Lower leg skin (tissue), 3 donors: ENCODE results near the gene EN1.

Experiments
- POLR2A ChIP-seq, 2 donors: fragments of 450-650 bp; IDR thresholded peaks; one replicate each; pipeline ENCODE4 v1.6.1; 2016 to 2017; ENCODE audit warnings: antibody characterized with exemption in 2 of 2, mild to moderate bottlenecking in 1 of 2, moderate library complexity in 1 of 2
- TF ChIP-seq, protein P1 (sequence below), 3 donors: fragments of 450-650 bp; IDR thresholded peaks; one replicate each; pipeline ENCODE4 v1.5.1; 2016; ENCODE audit warnings: antibody characterized with exemption in 3 of 3, mild to moderate bottlenecking in 3 of 3, moderate library complexity in 2 of 3

DNA sequence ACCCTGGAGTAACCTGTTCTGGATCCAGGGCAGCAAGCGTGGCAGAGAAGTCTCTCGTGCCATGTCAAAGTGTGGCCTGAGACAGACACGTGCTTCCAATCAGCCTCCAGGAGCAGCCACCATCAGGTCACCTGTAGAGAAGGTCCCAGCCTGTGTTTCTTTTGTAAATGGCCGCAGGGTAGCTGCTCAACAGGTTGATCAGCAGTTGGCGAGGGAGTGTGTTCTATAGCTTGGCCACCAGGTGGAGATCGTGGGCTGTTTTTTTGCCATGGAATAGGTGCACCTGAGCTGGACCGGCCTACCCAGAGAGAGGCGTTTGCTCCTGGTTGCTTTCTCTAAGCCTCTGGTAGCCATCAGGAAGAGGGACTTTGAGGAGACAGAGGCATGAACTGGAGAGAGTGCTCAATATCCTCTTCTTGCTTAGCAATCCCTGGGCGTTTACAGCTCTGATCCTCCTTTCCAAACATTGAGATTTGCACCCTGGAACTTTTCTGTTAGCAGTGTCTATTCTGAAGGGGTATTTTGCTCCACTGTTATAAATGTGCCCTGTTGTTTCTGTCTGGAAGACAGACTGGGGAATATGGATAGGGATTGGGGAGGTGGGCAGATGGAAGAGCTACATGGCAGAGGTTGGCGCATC, 34.2 kb upstream of the EN1 start:
- TF ChIP-seq, protein P1, sequence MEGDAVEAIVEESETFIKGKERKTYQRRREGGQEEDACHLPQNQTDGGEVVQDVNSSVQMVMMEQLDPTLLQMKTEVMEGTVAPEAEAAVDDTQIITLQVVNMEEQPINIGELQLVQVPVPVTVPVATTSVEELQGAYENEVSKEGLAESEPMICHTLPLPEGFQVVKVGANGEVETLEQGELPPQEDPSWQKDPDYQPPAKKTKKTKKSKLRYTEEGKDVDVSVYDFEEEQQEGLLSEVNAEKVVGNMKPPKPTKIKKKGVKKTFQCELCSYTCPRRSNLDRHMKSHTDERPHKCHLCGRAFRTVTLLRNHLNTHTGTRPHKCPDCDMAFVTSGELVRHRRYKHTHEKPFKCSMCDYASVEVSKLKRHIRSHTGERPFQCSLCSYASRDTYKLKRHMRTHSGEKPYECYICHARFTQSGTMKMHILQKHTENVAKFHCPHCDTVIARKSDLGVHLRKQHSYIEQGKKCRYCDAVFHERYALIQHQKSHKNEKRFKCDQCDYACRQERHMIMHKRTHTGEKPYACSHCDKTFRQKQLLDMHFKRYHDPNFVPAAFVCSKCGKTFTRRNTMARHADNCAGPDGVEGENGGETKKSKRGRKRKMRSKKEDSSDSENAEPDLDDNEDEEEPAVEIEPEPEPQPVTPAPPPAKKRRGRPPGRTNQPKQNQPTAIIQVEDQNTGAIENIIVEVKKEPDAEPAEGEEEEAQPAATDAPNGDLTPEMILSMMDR (IDR thresholded peaks at IDR 0.05), result peak in 1 of 3 donors; percentile 55
- no peak for TF ChIP-seq POLR2A (IDR thresholded peaks at IDR 0.05)
